HG03095 (cell line): ENCODE data around the gene PARP15.
"Not testable (repeated sequence)": the region's sequence is repeated elsewhere in the genome, so short reads cannot be mapped to it uniquely, and the experiment has no call there.

Experiments
- ATAC-seq: cut with Tn5 transposase; IDR thresholded peaks from one replicate; pipeline ENCODE4 v1.9.1; 2021; ENCODE audit warnings: moderate library complexity; ENCODE audit not compliant: unreplicated experiment

PARP15 gene

GRCh38 chr3:122615303-122615702, 37.9 kb downstream of the PARP15 start:
- no peak for ATAC-seq

GRCh38 chr3:122618614-122619013, 41.2 kb downstream of the PARP15 start:
- no peak for ATAC-seq

- ATAC-seq: no peak
Observed at GRCh38 chr3:122619040-122619439, 41.6 kb downstream of the PARP15 start.

GRCh38 chr3:122620399-122620798, 42.9 kb downstream of the PARP15 start:
- no peak for ATAC-seq

- peak; percentile 52 for ATAC-seq
Observed at GRCh38 chr3:122621112-122621511, 43.7 kb downstream of the PARP15 start.

- ATAC-seq: no peak
Observed at GRCh38 chr3:122623031-122623829, 45.8 kb downstream of the PARP15 start.

GRCh38 chr3:122626515-122627180, 49.2 kb downstream of the PARP15 start:
- ATAC-seq: no peak

- no peak for ATAC-seq
Observed at GRCh38 chr3:122627301-122627700, 49.9 kb downstream of the PARP15 start.

GRCh38 chr3:122628567-122628966, 51.1 kb downstream of the PARP15 start:
- ATAC-seq: no peak

GRCh38 chr3:122629763-122630162, 52.3 kb downstream of the PARP15 start:
- ATAC-seq: no peak

- no peak for ATAC-seq
Observed at GRCh38 chr3:122635789-122636188, 58.3 kb downstream of the PARP15 start.

- ATAC-seq: no peak
Observed at GRCh38 chr3:122636697-122637096, 59.2 kb downstream of the PARP15 start.

- no peak for ATAC-seq
Observed at GRCh38 chr3:122640437-122640999, 63.1 kb downstream of the PARP15 start.

- no peak for ATAC-seq
Observed at GRCh38 chr3:122642935-122643334, 65.5 kb downstream of the PARP15 start.

- ATAC-seq: no peak
Observed at GRCh38 chr3:122646146-122646988, 68.9 kb downstream of the PARP15 start.

- ATAC-seq: not testable (repeated sequence)
Observed at GRCh38 chr3:122651233-122651907, 73.9 kb downstream of the PARP15 start.

GRCh38 chr3:122651962-122652361, 74.5 kb downstream of the PARP15 start:
- not testable (repeated sequence) for ATAC-seq

- not testable (repeated sequence) for ATAC-seq
Observed at GRCh38 chr3:122658336-122658735, 80.9 kb downstream of the PARP15 start.

GRCh38 chr3:122660297-122660974, 83.0 kb downstream of the PARP15 start:
- ATAC-seq: no peak

- ATAC-seq: no peak
Observed at GRCh38 chr3:122661633-122662032, 84.2 kb downstream of the PARP15 start.
